ENCODE data around the gene KLF13.

KLF13 gene

GRCh38 chr15:31314380-31314779 lies 12.3 kb upstream of the KLF13 start:
- Histone ChIP-seq H3K4me1 (ENCODE audit: low read length) (no peaks in the 10 kb centered on the region), H3K4me2 (ENCODE audit: low read depth, low read length) (no peak overlapping the region), H3F3A (ENCODE audit: insufficient read depth, low read length) (no peaks in the 10 kb centered on the region), H3K79me2 (ENCODE audit: low read length) (no peaks in the 10 kb centered on the region), H3K4me3 (ENCODE audit: low read length) (no peak overlapping the region), H4K20me1 (ENCODE audit: insufficient read depth, low read length) (no peaks in the 10 kb centered on the region), H3K9ac (ENCODE audit: low read length) (no peak overlapping the region), H2AFZ (ENCODE audit: low read length) (no peak overlapping the region), H3K36me3 (replicated peaks; ENCODE audit: insufficient read depth, low read length) (no peaks in the 10 kb centered on the region), H3K27ac (ENCODE audit: low read length) (no peak overlapping the region), H3K9me2 (replicated peaks; ENCODE audit: insufficient read depth, low read length) (no peaks in the 10 kb centered on the region), H3K27me3 (replicated peaks; ENCODE audit: insufficient read depth, low read length) (no peaks in the 10 kb centered on the region), H3K9me3 (replicated peaks; ENCODE audit: insufficient read depth, low read length) (no peaks in the 10 kb centered on the region)
- no peak for DNase-seq
- no peak for TF ChIP-seq EZH2 (optimal IDR thresholded peaks at IDR 0.05; ENCODE audit: low read depth, low read length)
- no peak for TF ChIP-seq CTCF (IDR thresholded peaks at IDR 0.05; ENCODE audit: low read length)
- no peak for TF ChIP-seq EZH2phosphoT487 (IDR thresholded peaks at IDR 0.05; ENCODE audit: low read length)

DNA sequence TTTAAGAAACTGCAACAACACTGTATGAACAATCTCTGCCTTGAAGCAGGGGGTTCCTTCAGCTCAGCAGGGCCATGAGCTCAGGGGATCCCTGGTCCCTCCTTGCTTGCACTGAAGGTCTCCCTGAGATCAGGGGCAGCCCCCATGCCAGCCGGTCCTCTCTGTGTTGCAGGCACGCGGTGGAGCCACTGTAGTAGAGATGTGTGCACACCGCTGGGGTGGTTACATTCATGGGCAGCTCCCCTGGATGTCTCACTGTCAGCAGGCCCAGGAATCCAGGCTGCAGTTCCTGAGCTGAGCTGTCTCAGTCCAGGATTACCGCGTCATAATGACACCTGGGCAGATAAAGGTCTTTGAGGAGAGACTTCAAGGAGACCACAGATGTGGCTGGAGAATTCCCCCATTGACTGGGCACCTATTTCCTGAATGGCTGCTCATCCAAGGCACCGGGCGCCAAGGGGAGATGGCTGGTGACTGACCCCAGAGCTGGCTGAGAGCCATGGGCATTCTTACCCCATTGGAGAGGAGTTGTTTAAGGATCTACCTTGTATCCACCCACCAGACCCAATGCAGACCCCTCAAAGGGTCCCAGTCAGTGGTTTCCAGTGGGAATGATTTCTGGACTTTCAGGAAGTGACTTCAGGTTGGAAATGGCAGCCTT lies 10.4 kb upstream of the KLF13 start:
- TF ChIP-seq CTCF (IDR thresholded peaks at IDR 0.05; ENCODE audit: low read length): no peak
- TF ChIP-seq EZH2 (optimal IDR thresholded peaks at IDR 0.05; ENCODE audit: low read depth, low read length): no peak
- no peak for TF ChIP-seq EZH2phosphoT487 (IDR thresholded peaks at IDR 0.05; ENCODE audit: low read length)
- Histone ChIP-seq H3K4me3 (ENCODE audit: low read length) (no peak overlapping the region), H3K4me1 (ENCODE audit: low read length) (no peaks in the 10 kb centered on the region), H3K36me3 (replicated peaks; ENCODE audit: insufficient read depth, low read length) (no peaks in the 10 kb centered on the region), H3K79me2 (ENCODE audit: low read length) (no peaks in the 10 kb centered on the region), H3K27ac (ENCODE audit: low read length) (no peak overlapping the region), H3F3A (ENCODE audit: insufficient read depth, low read length) (no peaks in the 10 kb centered on the region), H4K20me1 (ENCODE audit: insufficient read depth, low read length) (no peaks in the 10 kb centered on the region), H3K9ac (ENCODE audit: low read length) (no peak overlapping the region), H3K4me2 (ENCODE audit: low read depth, low read length) (no peak overlapping the region), H3K27me3 (replicated peaks; ENCODE audit: insufficient read depth, low read length) (no peaks in the 10 kb centered on the region), H3K9me3 (replicated peaks; ENCODE audit: insufficient read depth, low read length) (no peaks in the 10 kb centered on the region), H2AFZ (ENCODE audit: low read length) (no peak overlapping the region), H3K9me2 (replicated peaks; ENCODE audit: insufficient read depth, low read length) (no peaks in the 10 kb centered on the region)
- no peak for DNase-seq

DNA sequence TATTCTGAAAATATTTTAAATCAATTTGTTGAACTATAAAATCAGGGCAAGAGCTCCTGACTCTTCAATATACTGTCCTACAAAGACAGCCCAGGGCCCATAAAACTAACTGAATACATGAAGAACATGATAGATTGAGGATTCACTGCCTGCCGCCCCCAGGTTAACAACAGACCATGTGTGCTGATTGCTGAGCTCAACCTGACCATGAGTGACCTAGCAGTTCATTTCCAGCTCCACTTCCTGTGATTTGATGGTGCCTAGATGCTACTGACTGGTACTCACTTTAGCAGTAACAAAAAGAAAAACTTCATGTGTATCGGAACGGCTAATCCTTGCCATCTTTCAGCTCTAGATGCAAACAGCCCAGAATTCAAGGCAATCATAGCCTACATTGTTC lies 9.6 kb upstream of the KLF13 start:
- DNase-seq: no peak
- H3K4me3 ChIP-seq (ENCODE audit: low read length): no peak overlapping the region
- no peak overlapping the region for H3K9ac ChIP-seq (ENCODE audit: low read length)
- H3K36me3 ChIP-seq (replicated peaks; ENCODE audit: insufficient read depth, low read length): no peaks in the 10 kb centered on the region
- H3K27me3 ChIP-seq (replicated peaks; ENCODE audit: insufficient read depth, low read length): no peaks in the 10 kb centered on the region
- H3K4me1 ChIP-seq (ENCODE audit: low read length): no peaks in the 10 kb centered on the region
- H3K9me2 ChIP-seq (replicated peaks; ENCODE audit: insufficient read depth, low read length): no peaks in the 10 kb centered on the region
- TF ChIP-seq EZH2phosphoT487 (IDR thresholded peaks at IDR 0.05; ENCODE audit: low read length) (no peak), EZH2 (optimal IDR thresholded peaks at IDR 0.05; ENCODE audit: low read depth, low read length) (no peak), CTCF (IDR thresholded peaks at IDR 0.05; ENCODE audit: low read length) (no peak)
- H3K79me2 ChIP-seq (ENCODE audit: low read length): no peaks in the 10 kb centered on the region
- no peak overlapping the region for H3K4me2 ChIP-seq (ENCODE audit: low read depth, low read length)
- no peaks in the 10 kb centered on the region for H3K9me3 ChIP-seq (replicated peaks; ENCODE audit: insufficient read depth, low read length)
- H3F3A ChIP-seq (ENCODE audit: insufficient read depth, low read length): no peaks in the 10 kb centered on the region
- H3K27ac ChIP-seq (ENCODE audit: low read length): no peak overlapping the region
- H4K20me1 ChIP-seq (ENCODE audit: insufficient read depth, low read length): no peaks in the 10 kb centered on the region
- no peak overlapping the region for H2AFZ ChIP-seq (ENCODE audit: low read length)
